Measurements from ENCODE around the gene SMYD3.

DNA sequence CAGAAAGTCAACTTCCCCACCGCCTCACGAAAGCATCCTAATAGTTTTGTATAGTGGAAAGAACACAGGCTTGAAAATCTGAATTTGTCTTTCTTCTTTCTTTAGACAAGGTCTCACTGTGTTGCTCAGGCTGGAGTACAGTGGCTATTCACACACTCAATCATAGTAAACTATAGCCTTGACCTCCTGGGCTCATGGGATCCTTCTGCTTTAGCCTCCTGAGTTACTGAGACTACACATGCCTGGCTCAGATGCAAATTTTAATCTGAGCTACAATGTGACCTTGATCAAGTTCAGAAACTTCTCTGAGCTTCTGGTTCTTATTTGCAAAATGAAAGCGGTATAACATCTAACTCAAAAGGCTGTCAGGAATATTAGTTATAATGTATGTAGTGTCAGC is 362.1 kb downstream of the SMYD3 start:
- TF ChIP-seq, protein P1, sequence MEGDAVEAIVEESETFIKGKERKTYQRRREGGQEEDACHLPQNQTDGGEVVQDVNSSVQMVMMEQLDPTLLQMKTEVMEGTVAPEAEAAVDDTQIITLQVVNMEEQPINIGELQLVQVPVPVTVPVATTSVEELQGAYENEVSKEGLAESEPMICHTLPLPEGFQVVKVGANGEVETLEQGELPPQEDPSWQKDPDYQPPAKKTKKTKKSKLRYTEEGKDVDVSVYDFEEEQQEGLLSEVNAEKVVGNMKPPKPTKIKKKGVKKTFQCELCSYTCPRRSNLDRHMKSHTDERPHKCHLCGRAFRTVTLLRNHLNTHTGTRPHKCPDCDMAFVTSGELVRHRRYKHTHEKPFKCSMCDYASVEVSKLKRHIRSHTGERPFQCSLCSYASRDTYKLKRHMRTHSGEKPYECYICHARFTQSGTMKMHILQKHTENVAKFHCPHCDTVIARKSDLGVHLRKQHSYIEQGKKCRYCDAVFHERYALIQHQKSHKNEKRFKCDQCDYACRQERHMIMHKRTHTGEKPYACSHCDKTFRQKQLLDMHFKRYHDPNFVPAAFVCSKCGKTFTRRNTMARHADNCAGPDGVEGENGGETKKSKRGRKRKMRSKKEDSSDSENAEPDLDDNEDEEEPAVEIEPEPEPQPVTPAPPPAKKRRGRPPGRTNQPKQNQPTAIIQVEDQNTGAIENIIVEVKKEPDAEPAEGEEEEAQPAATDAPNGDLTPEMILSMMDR (conservative IDR thresholded peaks at IDR 0.05 in 1 of 2, IDR thresholded peaks at IDR 0.05 in 1 of 2; ENCODE audit: low read depth in 1 of 2, low read length in 2 of 2), result no peak
- TF ChIP-seq EZH2 (IDR thresholded peaks at IDR 0.05; ENCODE audit: low read length, missing control alignments), result no peak
